MCF 10A (cell line): ENCODE results near the gene KRTAP8-1. TPM values are rescaled to one million over a fixed set of nuclear protein-coding genes. Genes with fewer than 3 reads are reported as not detected.

Experiments
- total RNA-seq: library from RNA; stranded (reverse); gene quantifications from 2 replicates; pipeline ENCODE4 v1.2.3, GENCODE V29; 2022

The KRTAP8-1 gene
- total RNA-seq, 1 experiment from 2014 or later: not detected

Other genes with a start within 250 kb of the KRTAP8-1 start
- gene KRTAP22-2, start 222.9 kb downstream of the KRTAP8-1 start, total RNA-seq: not detected in 2 replicates
- not detected in 2 replicates for gene KRTAP6-3, start 220.8 kb downstream of the KRTAP8-1 start, total RNA-seq
- not detected in 2 replicates for gene KRTAP6-2, start 214.4 kb downstream of the KRTAP8-1 start, total RNA-seq
- gene KRTAP22-1, start 212.2 kb downstream of the KRTAP8-1 start, total RNA-seq: not detected in 2 replicates
- gene KRTAP6-1, start 199.3 kb downstream of the KRTAP8-1 start, total RNA-seq: not detected in 2 replicates
- gene KRTAP20-1, start 196.8 kb downstream of the KRTAP8-1 start, total RNA-seq: not detected in 2 replicates
- not detected in 2 replicates for gene KRTAP20-4, start 192.6 kb downstream of the KRTAP8-1 start, total RNA-seq
- gene KRTAP20-2, start 178.1 kb downstream of the KRTAP8-1 start, total RNA-seq: not detected in 2 replicates
- not detected in 2 replicates for gene KRTAP20-3, start 170.4 kb downstream of the KRTAP8-1 start, total RNA-seq
- not detected in 2 replicates for gene KRTAP21-3, start 94.5 kb downstream of the KRTAP8-1 start, total RNA-seq
- not detected in 2 replicates for gene KRTAP21-2, start 66.0 kb downstream of the KRTAP8-1 start, total RNA-seq
- not detected in 2 replicates for gene KRTAP21-1, start 57.8 kb downstream of the KRTAP8-1 start, total RNA-seq
- gene KRTAP7-1, start 16.5 kb upstream of the KRTAP8-1 start, total RNA-seq: not detected in 2 replicates
- not detected in 2 replicates for gene KRTAP11-1, start 68.3 kb upstream of the KRTAP8-1 start, total RNA-seq
- not detected in 2 replicates for gene KRTAP19-8, start 225.2 kb upstream of the KRTAP8-1 start, total RNA-seq